GM19328 (cell line): ENCODE data around the gene PLCB2.

Source experiments
- ATAC-seq: cut with Tn5 transposase; IDR thresholded peaks from one replicate; pipeline ENCODE4 v1.9.1; 2021; ENCODE audit warnings: mild to moderate bottlenecking, moderate library complexity; ENCODE audit not compliant: unreplicated experiment

Gene PLCB2

DNA sequence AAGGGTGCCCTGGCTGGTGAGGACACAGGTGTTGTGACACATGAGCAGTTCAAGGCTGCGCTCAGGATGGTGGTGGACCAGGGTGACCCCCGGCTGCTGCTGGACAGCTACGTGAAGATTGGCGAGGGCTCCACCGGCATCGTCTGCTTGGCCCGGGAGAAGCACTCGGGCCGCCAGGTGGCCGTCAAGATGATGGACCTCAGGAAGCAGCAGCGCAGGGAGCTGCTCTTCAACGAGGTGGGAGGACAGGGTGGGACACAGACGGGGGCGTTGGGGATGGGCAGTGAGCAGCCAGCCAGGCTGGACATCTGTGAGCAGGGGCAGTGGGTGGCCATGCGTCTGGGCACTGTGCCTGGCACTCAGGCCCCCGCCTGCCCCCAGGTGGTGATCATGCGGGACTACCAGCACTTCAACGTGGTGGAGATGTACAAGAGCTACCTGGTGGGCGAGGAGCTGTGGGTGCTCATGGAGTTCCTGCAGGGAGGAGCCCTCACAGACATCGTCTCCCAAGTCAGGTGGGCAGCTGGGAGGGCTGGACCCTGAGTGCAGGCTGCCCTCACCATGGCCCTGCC is 35.2 kb downstream of the PLCB2 start:
- no peak for ATAC-seq

DNA sequence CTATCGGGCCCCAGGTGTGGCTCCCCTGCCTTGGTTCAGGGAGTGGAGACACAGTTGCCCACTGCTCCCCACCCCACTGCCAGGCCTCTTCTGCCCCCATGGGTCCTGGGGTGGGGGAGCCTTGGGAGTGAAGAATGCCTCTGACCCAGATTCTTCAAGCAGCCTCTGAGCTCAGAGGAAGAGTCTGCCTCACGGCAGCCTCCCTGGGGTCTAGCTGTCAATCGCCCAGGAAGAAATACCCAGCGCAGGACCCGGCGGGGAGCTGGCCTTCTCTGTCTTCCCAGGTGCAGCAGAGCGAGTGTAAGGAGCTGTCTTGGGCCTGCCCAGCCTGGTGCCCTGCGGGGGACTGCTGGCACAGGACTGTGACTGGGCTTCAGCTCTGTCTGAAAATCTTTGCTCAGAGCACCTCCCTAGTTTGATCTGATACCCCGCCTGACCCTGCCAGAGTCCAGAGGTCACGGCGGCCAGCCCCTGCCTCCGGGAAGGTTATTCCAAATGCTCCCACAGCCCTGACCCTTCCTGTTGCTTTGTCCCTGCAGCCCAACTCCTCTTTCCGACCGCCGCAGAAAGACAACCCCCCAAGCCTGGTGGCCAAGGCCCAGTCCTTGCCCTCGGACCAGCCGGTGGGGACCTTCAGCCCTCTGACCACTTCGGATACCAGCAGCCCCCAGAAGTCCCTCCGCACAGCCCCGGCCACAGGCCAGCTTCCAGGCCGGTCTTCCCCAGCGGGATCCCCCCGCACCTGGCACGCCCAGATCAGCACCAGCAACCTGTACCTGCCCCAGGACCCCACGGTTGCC is 35.9 kb downstream of the PLCB2 start:
- no peak for ATAC-seq

DNA sequence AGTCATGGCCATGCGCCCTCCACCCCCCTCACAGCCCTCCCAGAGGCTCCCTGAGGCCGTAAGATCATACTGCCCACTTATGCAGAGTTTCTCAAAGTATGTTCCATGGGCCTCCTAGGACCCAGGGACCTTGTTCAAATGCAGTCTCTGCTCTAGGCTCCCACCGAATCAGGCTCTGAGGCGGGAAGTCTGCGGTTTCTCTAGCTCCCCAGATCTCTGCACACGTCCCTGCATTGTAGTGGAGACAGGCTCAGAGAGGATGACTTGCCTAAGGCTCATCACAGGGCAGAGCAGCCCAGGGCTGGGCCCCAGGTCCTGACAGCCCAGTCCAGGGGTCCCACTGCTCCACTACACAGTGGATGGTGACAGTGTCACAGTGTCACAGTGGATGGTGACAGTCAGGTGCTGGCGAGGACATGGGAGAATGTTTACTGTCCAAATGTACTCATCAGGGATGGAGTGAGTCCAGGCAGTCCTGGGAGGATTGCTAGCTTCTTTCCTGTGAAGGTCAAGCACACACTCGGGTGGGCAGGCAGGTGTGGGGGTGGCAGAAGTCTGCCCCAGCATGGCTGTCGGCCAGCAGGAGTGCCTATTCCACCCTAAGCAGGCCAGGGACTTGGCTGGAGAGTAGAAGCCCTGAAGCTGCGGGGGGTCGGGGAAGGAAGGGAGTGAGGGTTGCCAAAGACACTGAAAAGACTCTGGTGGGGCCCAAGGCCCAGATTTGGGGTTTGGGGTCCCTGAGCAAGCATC is 37.3 kb downstream of the PLCB2 start:
- ATAC-seq, result no peak

DNA sequence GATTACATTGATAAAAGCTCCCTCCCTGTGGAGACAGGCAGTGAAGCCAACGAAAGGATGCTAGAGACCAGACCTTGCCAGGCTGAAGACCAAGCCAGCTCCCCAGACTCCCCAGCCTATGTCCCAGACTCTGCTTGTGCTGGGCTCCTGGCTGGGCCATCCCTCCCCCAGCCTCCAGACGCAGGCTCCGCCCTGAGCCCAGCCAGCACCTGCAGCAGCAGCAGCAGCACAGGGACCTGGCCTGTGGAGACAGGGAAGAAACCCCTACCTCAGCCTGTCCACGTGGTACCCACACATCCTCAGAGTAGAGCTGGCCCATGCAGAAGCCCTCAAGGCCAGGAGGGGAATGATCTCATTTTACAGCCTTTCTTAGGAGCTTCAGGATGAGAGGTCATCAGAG is 38.1 kb downstream of the PLCB2 start:
- ATAC-seq, result no peak

DNA sequence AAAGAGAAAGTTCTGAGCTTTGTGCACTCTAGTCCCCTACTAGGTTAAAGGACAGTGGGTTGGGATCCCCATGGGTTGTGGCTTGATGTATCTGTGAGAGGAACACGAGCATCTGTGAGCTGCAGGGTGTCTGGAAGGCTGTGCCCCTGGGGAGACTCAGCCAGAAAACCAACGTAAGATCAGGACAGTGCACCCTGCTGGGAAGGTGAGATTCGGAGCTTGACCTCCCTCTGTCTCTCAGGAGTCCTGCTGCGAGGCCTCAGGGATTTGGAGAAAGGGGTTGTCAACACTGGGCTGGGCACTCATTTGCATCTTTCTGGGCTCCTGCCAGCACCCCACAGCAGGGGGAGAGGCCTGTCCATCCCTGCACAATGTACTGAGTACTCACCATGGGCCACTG is 40.1 kb downstream of the PLCB2 start:
- no peak for ATAC-seq

DNA sequence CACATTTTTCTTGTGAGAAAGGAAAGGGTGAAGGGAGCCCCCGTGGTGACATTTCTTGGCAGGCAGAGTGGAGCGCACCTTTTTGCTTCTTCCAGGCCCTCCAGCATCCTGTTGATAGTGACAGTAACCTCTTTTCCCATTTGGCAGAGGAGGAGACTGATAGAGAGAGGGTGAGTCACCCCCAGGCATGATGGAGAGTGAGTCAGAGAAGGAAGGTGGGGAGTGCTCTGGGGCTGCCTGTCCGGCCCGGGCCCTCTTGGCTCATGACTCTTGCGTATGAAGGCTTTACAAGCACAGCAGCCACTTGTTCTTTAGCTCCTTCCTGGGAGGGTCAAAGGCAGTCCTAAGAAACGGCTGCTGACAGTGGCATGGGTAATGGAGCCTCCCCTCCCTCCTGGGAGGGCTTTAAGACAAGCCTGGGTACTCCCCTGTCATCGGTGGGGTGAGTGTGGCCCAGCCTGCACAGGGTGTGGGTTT is 40.9 kb downstream of the PLCB2 start:
- ATAC-seq, result no peak

DNA sequence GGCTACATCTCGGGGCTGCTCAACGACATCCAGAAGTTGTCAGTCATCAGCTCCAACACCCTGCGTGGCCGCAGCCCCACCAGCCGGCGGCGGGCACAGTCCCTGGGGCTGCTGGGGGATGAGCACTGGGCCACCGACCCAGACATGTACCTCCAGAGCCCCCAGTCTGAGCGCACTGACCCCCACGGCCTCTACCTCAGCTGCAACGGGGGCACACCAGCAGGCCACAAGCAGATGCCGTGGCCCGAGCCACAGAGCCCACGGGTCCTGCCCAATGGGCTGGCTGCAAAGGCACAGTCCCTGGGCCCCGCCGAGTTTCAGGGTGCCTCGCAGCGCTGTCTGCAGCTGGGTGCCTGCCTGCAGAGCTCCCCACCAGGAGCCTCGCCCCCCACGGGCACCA is 41.9 kb downstream of the PLCB2 start:
- no peak for ATAC-seq

DNA sequence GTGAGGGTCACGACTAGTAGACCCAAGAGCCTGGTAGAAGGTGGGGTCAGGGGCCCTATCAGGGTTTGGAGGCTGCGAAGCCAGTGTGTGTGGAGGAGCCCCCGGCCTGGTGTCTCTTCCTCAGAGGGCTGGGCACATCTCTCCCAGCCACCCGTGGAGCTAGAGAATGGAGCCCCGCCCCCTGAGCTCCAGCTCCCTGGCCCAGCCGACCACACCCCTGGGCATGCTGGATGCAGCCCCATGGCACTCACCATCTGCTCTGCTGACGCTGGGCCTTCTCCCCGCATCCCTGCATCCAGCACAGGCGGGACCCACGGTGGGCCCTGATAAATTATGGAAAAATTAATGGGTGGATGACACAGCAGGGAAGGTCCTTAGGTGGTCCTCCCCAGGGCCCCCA is 42.4 kb downstream of the PLCB2 start:
- no peak for ATAC-seq

DNA sequence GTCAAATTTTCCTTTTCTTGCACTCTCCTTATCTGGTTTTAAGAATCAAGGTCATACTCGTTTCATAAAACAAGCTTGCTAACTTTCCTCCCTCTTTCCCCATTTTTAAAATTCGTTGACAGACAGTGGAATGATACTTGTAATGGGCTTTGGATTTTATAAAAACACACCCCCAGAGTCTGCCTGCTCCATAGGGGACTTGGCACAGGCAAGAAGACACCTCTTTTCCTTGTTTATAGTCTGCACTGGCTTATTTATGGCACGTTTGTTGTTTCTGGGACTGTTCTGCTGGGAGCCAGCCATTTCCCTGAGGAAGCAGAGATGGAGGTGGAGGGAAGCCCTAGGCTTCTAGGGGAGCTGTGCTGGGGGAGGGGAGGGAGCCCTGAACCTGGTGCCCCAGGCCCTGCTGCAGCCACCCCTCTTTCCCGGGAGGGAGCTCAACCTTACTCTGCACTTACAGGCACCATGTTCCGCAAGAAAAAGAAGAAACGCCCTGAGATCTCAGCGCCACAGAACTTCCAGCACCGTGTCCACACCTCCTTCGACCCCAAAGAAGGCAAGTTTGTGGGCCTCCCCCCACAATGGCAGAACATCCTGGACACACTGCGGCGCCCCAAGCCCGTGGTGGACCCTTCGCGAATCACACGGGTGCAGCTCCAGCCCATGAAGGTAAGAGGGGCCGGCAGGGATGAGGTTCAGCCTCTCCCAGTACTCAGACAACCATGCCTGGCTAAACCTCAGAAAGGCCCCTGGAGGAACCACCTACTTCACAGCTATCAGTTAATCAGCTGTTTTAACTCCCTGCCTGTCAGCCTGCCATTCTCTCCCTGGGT is 43.2 kb downstream of the PLCB2 start:
- no peak for ATAC-seq

DNA sequence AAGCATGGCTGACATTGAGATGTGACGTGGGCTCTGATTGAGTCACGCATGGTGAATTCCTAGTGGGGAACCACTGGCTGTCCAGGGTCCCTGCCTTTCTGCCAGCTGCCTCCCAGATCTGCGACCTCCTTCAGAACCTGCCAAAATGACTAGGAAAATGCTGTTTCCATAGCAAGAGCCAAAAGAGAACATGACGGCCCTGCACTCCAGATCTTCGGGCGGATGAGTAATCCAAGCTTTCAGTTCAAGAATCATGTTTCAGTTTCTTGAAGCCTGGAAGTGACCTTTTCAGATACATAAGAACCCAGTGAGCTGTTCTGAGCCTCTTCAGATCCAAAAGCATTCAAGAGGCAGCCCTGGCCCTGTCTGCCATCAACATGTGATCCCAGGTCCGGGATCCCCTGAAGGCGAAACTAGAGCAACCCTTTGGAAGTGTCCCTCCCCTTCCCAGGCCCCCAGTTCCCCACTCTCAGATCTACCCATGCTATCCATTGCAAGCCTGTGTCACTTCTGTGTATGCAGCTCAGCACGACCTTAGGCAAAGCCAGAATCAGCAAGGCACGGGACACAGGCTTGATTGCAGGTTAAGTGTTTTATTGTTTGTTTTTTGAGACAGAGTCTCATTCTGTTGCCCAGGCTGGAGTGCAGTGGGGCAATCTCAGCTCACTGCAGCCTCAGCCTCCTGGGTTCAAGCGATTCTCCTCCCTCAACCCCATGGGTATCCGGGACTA is 44.5 kb downstream of the PLCB2 start:
- ATAC-seq, result no peak

DNA sequence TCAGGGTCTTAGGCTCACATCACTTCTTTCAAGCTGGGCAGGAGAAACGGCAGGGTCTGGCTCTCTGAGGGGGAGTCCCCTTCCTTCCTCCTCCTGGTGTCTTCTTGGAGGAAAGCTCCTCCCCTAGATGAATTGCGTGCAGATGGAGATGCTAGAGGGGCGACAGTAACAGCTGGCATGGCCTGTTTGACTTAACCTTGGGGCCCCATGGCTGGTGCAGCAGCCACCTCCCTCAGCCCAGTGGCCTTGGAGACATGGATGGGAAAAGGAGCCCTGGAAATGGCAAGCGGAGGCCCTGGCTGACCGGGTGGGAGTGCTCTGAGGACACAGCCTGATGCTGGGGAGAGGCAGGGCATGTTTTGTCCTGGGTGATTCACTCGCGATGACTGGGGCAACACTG is 48.7 kb downstream of the PLCB2 start:
- ATAC-seq, result no peak

DNA sequence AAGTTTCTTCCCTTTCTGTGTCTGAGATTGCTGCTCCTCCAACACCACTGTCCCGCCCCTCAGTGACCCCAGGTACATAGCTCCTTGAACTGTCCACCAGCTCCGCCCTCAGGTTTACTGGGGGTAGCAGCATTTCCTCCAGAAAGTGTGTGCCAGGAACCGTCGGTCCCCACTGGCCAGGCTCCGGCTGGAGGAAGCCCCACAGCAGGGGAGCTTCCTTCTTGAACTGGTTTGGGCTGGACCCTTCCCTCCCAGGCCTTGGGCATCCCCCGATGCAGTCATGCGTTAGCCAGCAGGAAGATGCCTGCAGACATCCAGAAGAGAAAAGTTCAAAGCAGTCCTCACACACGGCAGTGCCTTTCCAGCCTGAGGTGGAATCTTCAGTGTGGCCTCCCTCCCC is 49.2 kb downstream of the PLCB2 start:
- no peak for ATAC-seq

DNA sequence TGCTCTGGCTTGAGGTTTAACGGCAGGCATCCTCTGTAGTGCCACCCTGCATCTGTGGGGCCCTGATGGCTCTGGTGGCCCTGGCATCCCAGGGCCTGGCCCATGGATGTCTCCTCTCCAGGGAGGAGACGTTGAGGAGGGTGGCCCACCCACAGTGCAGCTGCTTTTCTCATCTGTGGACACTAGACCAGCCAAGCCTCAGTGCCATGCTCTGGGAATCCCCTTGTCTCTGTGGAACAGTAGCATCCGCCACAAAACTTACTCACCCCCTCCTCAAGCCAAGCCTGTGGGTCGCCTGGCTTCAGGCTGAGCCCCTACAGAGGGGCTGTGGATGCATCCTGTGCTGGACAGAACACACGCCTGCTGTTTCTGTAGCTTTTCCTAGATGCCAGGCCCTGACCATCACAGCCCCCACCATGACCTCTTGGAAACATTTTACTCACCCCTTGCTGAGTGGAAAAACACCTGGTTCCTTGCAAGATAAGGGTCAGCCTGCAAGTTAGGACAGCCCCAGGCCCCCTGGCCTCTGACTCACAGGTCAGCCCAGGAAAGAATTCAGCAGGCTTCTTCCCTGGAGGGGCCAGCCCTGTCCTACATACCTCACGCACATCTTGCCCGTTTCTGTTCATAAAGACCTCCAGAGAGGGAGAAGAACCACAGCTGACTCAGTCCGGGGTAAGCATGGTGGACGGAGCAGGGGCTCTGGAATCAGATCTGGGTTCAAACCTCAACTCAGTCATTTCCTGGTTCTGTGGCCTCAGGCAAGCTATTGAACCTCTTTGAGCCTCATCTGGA is 49.9 kb downstream of the PLCB2 start:
- no peak for ATAC-seq

DNA sequence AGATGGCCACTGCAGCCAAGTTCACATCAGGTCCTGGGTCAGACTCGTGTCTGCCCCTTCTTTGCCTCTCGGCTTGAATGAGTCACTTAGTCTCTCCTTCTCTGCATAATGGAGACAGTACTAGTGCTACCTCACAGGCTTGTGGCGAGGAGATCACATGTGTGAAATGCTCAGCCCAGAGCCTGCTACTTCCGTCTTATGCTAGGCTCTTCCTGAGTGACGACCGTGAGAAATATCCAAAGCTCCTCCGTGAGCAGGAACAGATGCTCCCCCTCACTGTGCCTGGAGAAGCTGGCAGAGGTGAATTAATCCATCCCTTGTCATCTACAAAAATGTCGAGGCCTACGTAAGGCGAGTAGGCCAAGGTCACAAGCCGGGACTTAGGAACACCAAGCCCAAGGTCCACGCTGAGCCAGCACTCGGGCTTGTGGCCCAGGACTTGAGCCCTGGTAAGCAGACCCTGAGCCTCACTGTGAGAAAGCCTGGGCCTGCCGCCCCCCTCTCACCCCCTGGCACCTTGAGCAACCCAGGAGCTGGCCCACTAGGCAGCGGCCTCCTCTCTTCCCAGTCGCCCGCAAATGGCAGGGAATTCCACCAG is 51.0 kb downstream of the PLCB2 start:
- ATAC-seq, result no peak

DNA sequence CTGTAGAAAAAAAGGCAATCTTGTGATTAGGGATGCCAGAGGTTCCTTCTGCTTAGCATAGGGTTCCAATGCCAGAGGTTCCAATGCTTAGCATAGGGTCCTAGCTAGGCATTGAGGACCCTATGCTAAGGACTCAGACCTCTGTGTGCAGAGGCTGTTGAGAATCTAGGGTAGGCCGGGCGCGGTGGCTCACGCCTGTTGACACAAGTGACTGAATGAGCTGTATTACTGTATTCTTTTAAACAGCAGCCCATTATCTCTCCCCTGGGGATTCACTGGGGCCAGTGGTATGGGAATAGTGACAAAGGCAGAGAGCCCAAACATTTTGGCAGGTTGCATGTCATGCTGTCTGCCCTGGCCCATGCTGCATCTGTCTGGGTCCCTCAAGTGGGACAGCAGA is 52.7 kb downstream of the PLCB2 start:
- no peak for ATAC-seq

DNA sequence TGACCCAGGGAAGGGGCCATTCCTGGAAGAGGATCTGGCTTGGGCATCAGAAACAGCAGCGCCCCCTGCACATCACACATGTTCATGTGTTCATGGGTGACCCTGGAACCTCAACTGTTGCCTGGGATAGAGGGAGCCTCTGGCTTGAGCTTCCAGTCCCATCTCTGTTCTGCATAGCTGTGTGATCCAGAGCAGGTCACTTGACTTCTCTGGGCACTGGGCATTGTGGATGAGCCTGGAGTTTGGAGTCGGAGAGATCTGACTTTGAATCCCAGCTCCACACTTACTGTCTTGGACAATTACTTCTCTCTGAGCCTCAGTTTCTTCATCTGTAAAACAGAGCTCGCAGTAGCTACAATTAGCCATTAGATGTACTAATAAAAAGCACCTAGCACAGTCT is 53.3 kb downstream of the PLCB2 start:
- ATAC-seq, result no peak

DNA sequence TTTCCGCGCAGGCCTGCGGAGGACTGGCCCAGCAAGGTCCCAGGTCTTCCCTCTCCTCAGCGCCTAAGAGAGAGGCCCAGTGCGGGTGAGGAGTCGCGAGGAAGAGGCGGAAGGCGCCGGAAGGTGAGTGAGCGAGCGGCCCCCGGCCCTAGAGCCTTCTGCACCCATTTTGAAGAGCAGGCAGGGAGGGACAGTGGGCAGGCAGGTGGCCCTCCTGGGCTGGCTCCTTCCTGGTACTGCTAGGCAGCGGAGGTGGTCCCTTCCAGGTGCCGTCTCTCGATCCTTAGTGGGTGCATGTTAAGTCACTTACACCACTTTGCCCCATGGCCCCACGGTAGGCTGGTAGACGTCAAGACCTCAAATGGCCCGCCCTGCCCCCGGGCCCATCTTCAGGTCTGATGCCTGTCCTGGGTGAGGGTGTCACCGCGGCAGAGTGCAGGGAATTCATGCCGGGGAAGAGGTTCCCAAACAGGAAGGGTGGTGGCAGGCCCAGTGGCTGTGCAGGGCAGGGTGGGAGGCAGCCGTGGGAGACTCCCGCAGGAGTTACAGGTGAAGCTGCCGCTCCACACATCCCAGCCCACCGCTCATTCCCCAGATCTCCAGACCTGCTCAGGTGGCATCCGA is 54.5 kb downstream of the PLCB2 start:
- ATAC-seq, result no peak

DNA sequence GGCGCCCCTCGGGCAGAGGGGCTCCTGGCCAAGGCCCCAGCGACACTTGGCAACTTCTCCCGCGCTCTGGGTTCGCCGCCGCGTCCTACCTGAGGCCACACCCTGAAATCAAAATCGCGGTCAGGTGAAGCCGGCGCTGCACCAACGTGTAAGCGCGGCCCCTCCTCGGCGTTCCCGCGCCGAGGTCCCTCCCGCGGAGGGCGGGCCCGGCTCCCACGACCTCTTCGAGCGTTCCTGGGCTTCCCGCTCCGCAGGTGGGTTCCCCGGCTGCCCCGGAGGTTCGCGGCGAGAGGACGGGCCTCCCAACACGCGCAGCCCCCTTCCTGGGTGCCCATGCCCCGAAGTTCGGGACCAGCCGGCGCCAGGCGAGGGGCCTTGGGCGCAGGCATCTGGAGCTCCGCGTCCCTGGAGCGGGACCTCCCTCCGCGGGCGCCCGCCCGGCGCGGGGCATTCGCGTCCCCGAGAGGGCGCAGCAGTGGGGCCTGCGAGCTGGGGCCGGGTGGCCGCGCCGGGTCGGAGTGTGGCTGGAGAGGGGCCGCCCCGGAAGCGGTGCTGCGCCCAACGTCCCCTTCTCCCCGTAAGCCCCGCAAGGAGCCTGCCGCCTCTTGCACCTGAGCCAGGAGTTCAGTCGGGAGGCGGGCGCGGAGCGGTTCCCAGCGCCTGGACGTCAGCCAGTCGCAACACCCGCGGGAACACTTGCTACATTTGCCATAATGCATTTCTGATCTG is 55.1 kb downstream of the PLCB2 start:
- no peak for ATAC-seq
